Keratinocyte (primary cell): Measurements from ENCODE around the gene RFC4.

ENCODE experiments used
- EZH2 ChIP-seq: IDR thresholded peaks from one replicate; pipeline ENCODE4 v1.6.1; 2012; ENCODE audit warnings: inconsistent platforms, mild to moderate bottlenecking, low read length, moderate library complexity
- TF ChIP-seq, protein P1 (sequence below), 3 experiments: IDR thresholded peaks in 1 of 3; conservative IDR thresholded peaks in 1 of 3; optimal IDR thresholded peaks in 1 of 3; 2 replicates in 2 of 3; 3 replicates in 1 of 3; pipeline versions ENCODE3 to v1.5.1; 2011; ENCODE audit warnings: low read length in 3 of 3, mild to moderate bottlenecking in 3 of 3, moderate library complexity in 2 of 3, control low read depth in 1 of 3, inconsistent platforms in 1 of 3; ENCODE audit not compliant: insufficient read depth in 2 of 3; ENCODE audit errors: extremely low read depth in 1 of 3

DNA sequence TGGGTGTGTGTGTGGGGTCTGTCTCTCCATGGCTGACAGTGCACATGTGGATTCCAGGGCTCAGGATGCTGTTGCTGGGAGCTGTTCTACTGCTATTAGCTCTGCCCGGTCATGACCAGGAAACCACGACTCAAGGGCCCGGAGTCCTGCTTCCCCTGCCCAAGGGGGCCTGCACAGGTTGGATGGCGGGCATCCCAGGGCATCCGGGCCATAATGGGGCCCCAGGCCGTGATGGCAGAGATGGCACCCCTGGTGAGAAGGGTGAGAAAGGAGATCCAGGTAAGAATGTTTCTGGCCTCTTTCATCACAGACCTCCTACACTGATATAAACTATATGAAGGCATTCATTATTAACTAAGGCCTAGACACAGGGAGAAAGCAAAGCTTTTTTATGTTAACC, 46.7 kb upstream of the RFC4 start:
- TF ChIP-seq, protein P1, sequence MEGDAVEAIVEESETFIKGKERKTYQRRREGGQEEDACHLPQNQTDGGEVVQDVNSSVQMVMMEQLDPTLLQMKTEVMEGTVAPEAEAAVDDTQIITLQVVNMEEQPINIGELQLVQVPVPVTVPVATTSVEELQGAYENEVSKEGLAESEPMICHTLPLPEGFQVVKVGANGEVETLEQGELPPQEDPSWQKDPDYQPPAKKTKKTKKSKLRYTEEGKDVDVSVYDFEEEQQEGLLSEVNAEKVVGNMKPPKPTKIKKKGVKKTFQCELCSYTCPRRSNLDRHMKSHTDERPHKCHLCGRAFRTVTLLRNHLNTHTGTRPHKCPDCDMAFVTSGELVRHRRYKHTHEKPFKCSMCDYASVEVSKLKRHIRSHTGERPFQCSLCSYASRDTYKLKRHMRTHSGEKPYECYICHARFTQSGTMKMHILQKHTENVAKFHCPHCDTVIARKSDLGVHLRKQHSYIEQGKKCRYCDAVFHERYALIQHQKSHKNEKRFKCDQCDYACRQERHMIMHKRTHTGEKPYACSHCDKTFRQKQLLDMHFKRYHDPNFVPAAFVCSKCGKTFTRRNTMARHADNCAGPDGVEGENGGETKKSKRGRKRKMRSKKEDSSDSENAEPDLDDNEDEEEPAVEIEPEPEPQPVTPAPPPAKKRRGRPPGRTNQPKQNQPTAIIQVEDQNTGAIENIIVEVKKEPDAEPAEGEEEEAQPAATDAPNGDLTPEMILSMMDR (optimal IDR thresholded peaks at IDR 0.05 in 1 of 3, IDR thresholded peaks at IDR 0.05 in 1 of 3, conservative IDR thresholded peaks at IDR 0.05 in 1 of 3; ENCODE audit: extremely low read depth in 1 of 3, insufficient read depth in 2 of 3, low read length in 3 of 3) = no peak
- no peak for TF ChIP-seq EZH2
